GM23338 (cell line): ENCODE measurements around the gene USP19. TPM values are rescaled to one million over a fixed set of nuclear protein-coding genes. Genes with fewer than 3 reads are reported as not detected.
A peak's percentile ranks its signal among the peaks of the same experiment; 100 is the strongest.

Source experiments
- ATAC-seq: fragments of 200-7000 bp; cut with Tn5 transposase; 3 replicates; pipeline ENCODE4 v1.9.1; 2020
- DNase-seq: peaks from one replicate; pipeline ENCODE4 v3.0.0-alpha.2; 2015; ENCODE audit warnings: low spot score
- H2AFZ ChIP-seq: fragments of 200-600 bp; sonication (generic); 2 replicates; pipeline ENCODE4 v1.8.0; 2016; ENCODE audit warnings: antibody characterized with exemption, mild to moderate bottlenecking, moderate library complexity
- H3F3A ChIP-seq: fragments of 200-600 bp; sonication (generic); replicated peaks from 2 replicates; pipeline ENCODE4 v1.8.0; 2017; ENCODE audit warnings: antibody characterized with exemption, mixed run types, low read depth
- H3K27ac ChIP-seq: fragments of 200-600 bp; sonication (generic); 2 replicates; pipeline ENCODE4 v1.6.1; 2016; ENCODE audit warnings: low read depth
- H3K27me3 ChIP-seq: fragments of 200-600 bp; sonication (generic); 2 replicates; pipeline ENCODE4 v1.8.0; 2016; ENCODE audit warnings: mild to moderate bottlenecking, mixed run types, moderate library complexity; ENCODE audit not compliant: insufficient read depth
- H3K36me3 ChIP-seq: fragments of 200-600 bp; sonication (generic); 2 replicates; pipeline ENCODE4 v1.8.0; 2016; ENCODE audit warnings: mild to moderate bottlenecking; ENCODE audit not compliant: insufficient read depth
- H3K4me1 ChIP-seq: fragments of 200-600 bp; sonication (generic); 2 replicates; pipeline ENCODE4 v1.8.0; 2016; ENCODE audit warnings: mild to moderate bottlenecking, moderate library complexity; ENCODE audit not compliant: insufficient read depth
- H3K4me2 ChIP-seq: fragments of 200-600 bp; sonication (generic); 2 replicates; pipeline ENCODE4 v1.7.1; 2017; ENCODE audit warnings: mixed run types
- H3K4me3 ChIP-seq: fragments of 200-600 bp; sonication (generic); 2 replicates; pipeline ENCODE4 v1.6.1; 2016; ENCODE audit warnings: mixed run types
- H3K79me2 ChIP-seq: fragments of 200-600 bp; sonication (generic); replicated peaks from 2 replicates; pipeline ENCODE4 v1.8.0; 2017; ENCODE audit warnings: mild to moderate bottlenecking; ENCODE audit not compliant: insufficient read depth
- H3K9me2 ChIP-seq: fragments of 200-600 bp; sonication (generic); 2 replicates; pipeline ENCODE4 v1.8.0; 2017; ENCODE audit not compliant: insufficient read depth
- H4K20me1 ChIP-seq: fragments of 200-600 bp; sonication (generic); replicated peaks from 2 replicates; pipeline ENCODE4 v1.8.0; 2017; ENCODE audit warnings: mild to moderate bottlenecking; ENCODE audit not compliant: insufficient read depth
- H3K27ac Mint-ChIP-seq: 2 replicates; pipeline ENCODE4 v1.8.0; 2020; ENCODE audit warnings: inconsistent platforms, mild to moderate bottlenecking, moderate library complexity, mixed read lengths
- H3K27me3 Mint-ChIP-seq: 3 replicates; pipeline ENCODE4 v1.8.0; 2022; ENCODE audit warnings: low read depth, mild to moderate bottlenecking, moderate library complexity, mixed read lengths, inconsistent platforms; ENCODE audit not compliant: insufficient read depth, poor library complexity
- H3K36me3 Mint-ChIP-seq: 3 replicates; pipeline ENCODE4 v1.8.0; 2021; ENCODE audit warnings: low read depth, mild to moderate bottlenecking, inconsistent platforms, moderate library complexity, mixed read lengths
- H3K4me1 Mint-ChIP-seq: 3 replicates; pipeline ENCODE4 v1.8.0; 2020; ENCODE audit warnings: mild to moderate bottlenecking, inconsistent platforms, mixed read lengths
- H3K4me3 Mint-ChIP-seq: 3 replicates; pipeline ENCODE4 v1.8.0; 2021; ENCODE audit warnings: moderate library complexity, mild to moderate bottlenecking, inconsistent platforms, mixed read lengths
- H3K9me3 Mint-ChIP-seq: 3 replicates; pipeline ENCODE4 v1.8.0; 2020; ENCODE audit warnings: moderate library complexity, mild to moderate bottlenecking, inconsistent platforms, mixed read lengths
- CTCF ChIP-seq, 2 experiments: fragments of 200-600 bp in 1 of 2; sonication (generic) in 1 of 2; conservative IDR thresholded peaks; 2 replicates each; pipeline versions ENCODE4 v1.5.1 to v1.6.1; 2016 to 2017; ENCODE audit warnings: antibody characterized with exemption in 2 of 2, low read depth in 2 of 2, mild to moderate bottlenecking in 2 of 2, moderate library complexity in 1 of 2
- EZH2 ChIP-seq: fragments of 200-600 bp; sonication (generic); IDR thresholded peaks from one replicate; pipeline ENCODE4 v1.8.0; 2017; ENCODE audit warnings: antibody characterized with exemption, mild to moderate bottlenecking, low read depth; ENCODE audit not compliant: unreplicated experiment
- POLR2AphosphoS5 ChIP-seq: IDR thresholded peaks from 2 replicates; pipeline ENCODE4 v1.6.1; 2016; ENCODE audit warnings: antibody characterized with exemption, low read depth
- ZNF114 ChIP-seq: fragments of 250-450 bp; sonication (Bioruptor Pico); IDR thresholded peaks from 2 replicates; pipeline ENCODE4 v1.5.0; 2020; ENCODE audit warnings: mild to moderate bottlenecking, moderate library complexity
- ZNF462 ChIP-seq: fragments of 250-450 bp; sonication (Bioruptor Pico); IDR thresholded peaks from 2 replicates; pipeline ENCODE4 v1.5.0; 2020; ENCODE audit warnings: mild to moderate bottlenecking, moderate library complexity
- polyA plus RNA-seq: library from polyadenylated mRNA; unstranded; fragments of >200 nt; fragmentation: Nextera tagmentation; extraction: Ambion mirVana; gene quantifications from 2 replicates; pipeline ENCODE4 v1.2.1, GENCODE V29; 2016
- total RNA-seq: library from RNA; depleted of rRNA; stranded (reverse); fragments of >200 nt; shearing (Covaris generic); gene quantifications from 2 replicates; pipeline ENCODE4 v1.2.3, GENCODE V29; 2014

USP19 gene
- total and polyA plus RNA-seq, 2 experiments from 2014 or later, result 13.2 to 62.0 TPM

GRCh38 chr3:49158792-49159191 lies 38.2 kb upstream of the USP19 start:
- peaks cover 11% of the 10 kb centered on the region for H3F3A ChIP-seq
- H3K36me3 ChIP-seq, result no peaks in the 10 kb centered on the region; the same call in 1 of the 2 replicates
- H2AFZ ChIP-seq, result no peak overlapping the region
- Mint-ChIP-seq H3K9me3 (no peaks in the 10 kb centered on the region), H3K36me3 (peaks cover 11% of the 10 kb centered on the region), H3K4me1 (no peaks in the 10 kb centered on the region), H3K27me3 (peaks cover 2% of the 10 kb centered on the region), H3K27ac (no peak overlapping the region), H3K4me3 (no peak overlapping the region)
- no peaks in the 10 kb centered on the region for H3K9me2 ChIP-seq
- no peak overlapping the region for H3K4me2 ChIP-seq
- H3K27me3 ChIP-seq, result no peaks in the 10 kb centered on the region
- H4K20me1 ChIP-seq, result no peaks in the 10 kb centered on the region; the same call in 1 of the 2 replicates
- no peak for TF ChIP-seq EZH2
- no peak for TF ChIP-seq CTCF (conservative IDR thresholded peaks at IDR 0.05; ENCODE audit: low read depth in 2 of 2)
- TF ChIP-seq ZNF114, result no peak
- TF ChIP-seq POLR2AphosphoS5, result 0 out of 2 replicates have a peak, but pooled peaks have one; percentile 32
- no peaks in the 10 kb centered on the region for H3K4me1 ChIP-seq
- DNase-seq (no peak), ATAC-seq (peak; percentile 9; the same call in 1 of the 3 replicates)
- no peaks in the 10 kb centered on the region for H3K79me2 ChIP-seq
- H3K4me3 ChIP-seq, result no peak overlapping the region
- no peak overlapping the region for H3K27ac ChIP-seq

GRCh38 chr3:49158103-49158709 lies 37.6 kb upstream of the USP19 start:
- H3K27me3 Mint-ChIP-seq, result peaks cover 2% of the 10 kb centered on the region
- H3K27ac Mint-ChIP-seq, result no peak overlapping the region; the same call in 1 of the 2 replicates
- H3K27me3 ChIP-seq, result no peaks in the 10 kb centered on the region
- no peak overlapping the region for H3K4me3 ChIP-seq
- no peaks in the 10 kb centered on the region for H3K4me1 Mint-ChIP-seq
- H3K4me2 ChIP-seq, result no peak overlapping the region
- H3K9me2 ChIP-seq, result no peaks in the 10 kb centered on the region
- no peaks in the 10 kb centered on the region for H3K9me3 Mint-ChIP-seq
- peaks cover 11% of the 10 kb centered on the region for H3F3A ChIP-seq
- no peaks in the 10 kb centered on the region for H3K79me2 ChIP-seq
- DNase-seq, result peak; percentile 87
- peaks cover 6% of the 10 kb centered on the region for H3K36me3 Mint-ChIP-seq
- no peak overlapping the region for H3K4me3 Mint-ChIP-seq
- H3K4me1 ChIP-seq, result no peaks in the 10 kb centered on the region
- no peaks in the 10 kb centered on the region; the same call in 1 of the 2 replicates for H4K20me1 ChIP-seq
- H3K36me3 ChIP-seq, result no peaks in the 10 kb centered on the region; the same call in 1 of the 2 replicates
- peak; percentile 93 for ATAC-seq
- no peak overlapping the region for H2AFZ ChIP-seq
- H3K27ac ChIP-seq, result no peak overlapping the region
- no peak for TF ChIP-seq ZNF462 (CRISPR knock-in tag)
- peak; percentile 82 to 91 for TF ChIP-seq CTCF (conservative IDR thresholded peaks at IDR 0.05; ENCODE audit: low read depth in 2 of 2)
